Heart right ventricle (tissue), 16 donors: ENCODE measurements around the gene CRYBB1. TPM values are rescaled to one million over a fixed set of nuclear protein-coding genes. Genes with fewer than 3 reads are reported as not detected.

Source experiments
- ATAC-seq, 8 donors: fragments of 200-7000 bp; cut with Tn5 transposase; one replicate each; pipeline ENCODE4 v1.9.1; 2020; ENCODE audit warnings: mild to moderate bottlenecking in 8 of 8, moderate library complexity in 8 of 8, moderate number of reproducible peaks in 1 of 8
- DNase-seq, 2 donors: peaks; one replicate each; pipeline ENCODE4 v3.0.0-alpha.2; 2020
- H3K27ac ChIP-seq, 10 donors: fragments of 200-600 bp; sonication (generic) in 2 of 10; one replicate each; pipeline versions ENCODE4 v1.5.0 to v1.8.0; 2020 to 2022; ENCODE audit warnings: mild to moderate bottlenecking in 3 of 10
- H3K27me3 ChIP-seq, 7 donors: fragments of 200-600 bp; one replicate each; pipeline ENCODE4 v1.8.0; 2021 to 2022; ENCODE audit warnings: mild to moderate bottlenecking in 2 of 7
- H3K36me3 ChIP-seq, 9 donors: fragments of 200-600 bp; sonication (generic) in 1 of 9; one replicate each; pipeline versions ENCODE4 v1.5.0 to v1.8.0; 2020 to 2022; ENCODE audit warnings: mild to moderate bottlenecking in 2 of 9
- H3K4me1 ChIP-seq, 9 donors: fragments of 200-600 bp; sonication (generic) in 1 of 9; one replicate each; pipeline versions ENCODE4 v1.5.0 to v1.8.0; 2020 to 2022; ENCODE audit warnings: mild to moderate bottlenecking in 4 of 9
- H3K4me3 ChIP-seq, 10 donors: fragments of 200-600 bp; sonication (generic) in 2 of 10; one replicate each; pipeline versions ENCODE4 v1.5.0 to v1.8.0; 2020 to 2022; ENCODE audit warnings: mild to moderate bottlenecking in 7 of 10, moderate library complexity in 2 of 10
- H3K9me3 ChIP-seq, 11 donors: fragments of 200-600 bp in 10 of 11; sonication (generic) in 2 of 11; one replicate each; pipeline versions ENCODE4 v1.5.0 to v1.8.0; 2013 to 2022; ENCODE audit warnings: mild to moderate bottlenecking in 2 of 11, control low read depth in 1 of 11, moderate library complexity in 1 of 11
- CTCF ChIP-seq, 9 donors: fragments of 200-600 bp; sonication (generic) in 2 of 9; IDR thresholded peaks; one replicate each; pipeline versions ENCODE4 v1.5.0 to v1.8.0; 2021 to 2022; ENCODE audit warnings: antibody characterized with exemption in 9 of 9, mild to moderate bottlenecking in 5 of 9, moderate library complexity in 1 of 9
- WGBS, 2 donors: extraction: QIAGEN DNeasy Blood & Tissue Kit; methylation state at CpG; one replicate each; pipeline ENCODE4 v1.1.7; 2013; ENCODE audit warnings: inconsistent platforms in 1 of 2; 5-methylcytosine and 5-hydroxymethylcytosine counted together
- intact Hi-C, 10 donors: fragments of 100-400 bp; cut with DNase I; formaldehyde crosslinking; loops; one replicate each; pipeline versions ENCODE4 v1.11.1 to v1.14.2; 2022
- microRNA-seq, 2 donors: library from miRNA; unstranded; fragments of <30 nt; microRNA quantifications; one replicate each; pipeline ENCODE4 v1.2.0, GENCODE V29; 2021
- polyA plus RNA-seq, 2 donors: library from polyadenylated mRNA; stranded (reverse); fragments of 200-250 nt; gene quantifications; one replicate each; pipeline ENCODE4 v1.2.3, GENCODE V29; 2013
- total RNA-seq, 10 donors: library from RNA; stranded (reverse); fragmentation: NEBNext Ultra II Directional in 3 of 10; extraction: Animal tissue kit (Norgen Biotek cat#: 25700) in 3 of 10; gene quantifications; one replicate each; pipeline versions ENCODE4 v1.2.1 to v1.2.4, GENCODE V29; 2021 to 2023
- donor health status: Arrhythmogenic right ventricular cardiomyopathy.
- donor health status: ischemic (EF 13 %, LVEDD 7.1; RV severe dilation, severe dysfunction).
- donor health status: healthy with polysubstance abuse.
- donor health status: DM: no; HTN: yes; CAD: no.
- donor health status: DM: no; HTN: no; CAD: no.
- donor health status: ischemic (EF 25% LVEDD 6.9; RV normal size, moderate dysfunction).
- donor health status: ischemic (EF 25% LVEDD 5.7; RV mildly dilated, moderate dysfunction).
- donor health status: healthy.
- donor health status: DM: yes; HTN: yes; CAD: no.
- donor health status: Ischemic cardiomyopathy.
- donor health status: ischemic (EF 35%, LVEDD 5.7; RV mildly dilated, moderate dysfunction).
- donor health status: nonischemic (EF 11% LVEDD 7.7; RV severe dilation, severe dysfunction).
- donor health status: DM: yes; HTN: yes; CAD: no.
- donor health status: PGD.
- donor health status: ischemic (EF 29% LVEDD 5.4; RV normal size, mild dysfunction).
- donor health status: nonischemic (EF 23%, LVEDD 6.1; RV moderate dilation, normal function).

CRYBB1 gene
- total and polyA plus RNA-seq, 12 donors = 0.24 to 2.5 (median 0.56) TPM; not detected in 3

GRCh38 chr22:26550498-26551033, 67.3 kb downstream of the CRYBB1 start:
- 25 to 41% methylated on average over 8 of the region's 8 CpGs for WGBS, 2 donors
- H3K36me3 ChIP-seq = peaks cover 0 to 10% (median 0%) of the 10 kb centered on the region in 9 donors
- peak overlapping the region; percentile 42 to 88 (median 80) for H3K27ac ChIP-seq
- H3K9me3 ChIP-seq = no peaks in the 10 kb centered on the region
- ATAC-seq (peak; percentile 79 to 92 (median 90)), DNase-seq (peak; percentile 67)
- no peaks in the 10 kb centered on the region for H3K27me3 ChIP-seq
- intact Hi-C loops = loop anchor here in 1 of 10 donors (5.0 kb wide), 1 partner anchor 37 kb away; no protein-coding TSS in a partner anchor
- peak overlapping the region in 1 of 10 donors; percentile 14 for H3K4me3 ChIP-seq
- TF ChIP-seq CTCF (IDR thresholded peaks at IDR 0.05) = no peak
- peaks cover 10 to 78% (median 67%) of the 10 kb centered on the region in 9 donors for H3K4me1 ChIP-seq

GRCh38 chr22:26549902-26550497, 67.8 kb downstream of the CRYBB1 start:
- no peaks in the 10 kb centered on the region for H3K9me3 ChIP-seq
- DNase-seq (no peak), ATAC-seq (peak in 6 of 8 donors; percentile 6 to 48 (median 22))
- H3K36me3 ChIP-seq = peaks cover 0 to 10% (median 0%) of the 10 kb centered on the region in 9 donors
- intact Hi-C loops = loop anchor here in 1 of 10 donors (5.0 kb wide), 1 partner anchor 37 kb away; no protein-coding TSS in a partner anchor
- no peak for TF ChIP-seq CTCF (IDR thresholded peaks at IDR 0.05)
- H3K27ac ChIP-seq = peak overlapping the region in 8 of 10 donors; percentile 59 to 88 (median 82)
- no peaks in the 10 kb centered on the region for H3K27me3 ChIP-seq
- H3K4me1 ChIP-seq = peaks cover 10 to 77% (median 62%) of the 10 kb centered on the region in 9 donors
- 86 to 88% methylated on average over 4 of the region's 4 CpGs for WGBS, 2 donors
- H3K4me3 ChIP-seq = peak overlapping the region in 1 of 10 donors; percentile 14

Small RNA genes within 50 kb of the gene (microRNA-seq; reads per million reads assigned to microRNA genes)
- 3.6 to 8.2 reads per million in 2 donors for gene MIR548J

Other genes starting within 250 kb of the CRYBB1 start
- gene ASPHD2, start 188.8 kb downstream of the CRYBB1 start, total RNA-seq = 1 to 10 TPM in 1 of 10 donors, under 1 TPM in 7, not detected in 2; 0.07 to 1.8 (median 0.13) TPM
- under 1 TPM in 1 of 2 donors, not detected in 1; 0.19 TPM for gene ASPHD2, start 188.8 kb downstream of the CRYBB1 start, polyA plus RNA-seq
- 10 to 100 TPM in 3 of 10 donors, 1 to 10 TPM in 7; 6.6 to 12.0 (median 9.0) TPM for gene HPS4, start 134.2 kb downstream of the CRYBB1 start, total RNA-seq
- gene HPS4, start 134.2 kb downstream of the CRYBB1 start, polyA plus RNA-seq = 10 to 100 TPM in 1 of 2 donors, 1 to 10 TPM in 1; 4.6 to 14.3 TPM
- gene SRRD, start 134.2 kb downstream of the CRYBB1 start, total RNA-seq = 10 to 100 TPM; 19.5 to 26.3 (median 21.2) TPM
- 10 to 100 TPM; 11.9 to 17.8 TPM for gene SRRD, start 134.2 kb downstream of the CRYBB1 start, polyA plus RNA-seq
- 10 to 100 TPM; 18.8 to 25.5 (median 22.8) TPM for gene TFIP11, start 105.6 kb downstream of the CRYBB1 start, total RNA-seq
- gene TFIP11, start 105.6 kb downstream of the CRYBB1 start, polyA plus RNA-seq = 10 to 100 TPM; 22.4 to 25.0 TPM
- gene TPST2, start 27.9 kb downstream of the CRYBB1 start, total RNA-seq = 10 to 100 TPM; 11.1 to 35.1 (median 19.0) TPM
- gene TPST2, start 27.9 kb downstream of the CRYBB1 start, polyA plus RNA-seq = 10 to 100 TPM; 27.8 to 41.5 TPM
- gene CRYBA4, start 3.9 kb upstream of the CRYBB1 start, total RNA-seq = under 1 TPM in 1 of 10 donors, not detected in 9; 0.42 TPM
- not detected for gene CRYBA4, start 3.9 kb upstream of the CRYBB1 start, polyA plus RNA-seq
- gene MIAT, start 39.6 kb upstream of the CRYBB1 start, total RNA-seq = 1 to 10 TPM in 1 of 10 donors, under 1 TPM in 9; 0.25 to 1.6 (median 0.50) TPM
- gene MIAT, start 39.6 kb upstream of the CRYBB1 start, polyA plus RNA-seq = under 1 TPM; 0.03 to 0.44 TPM